K562 treated with DMSO at 1 percent for 12 hours (cell line): ENCODE data around the gene DISP3. TPM values are rescaled to one million over a fixed set of nuclear protein-coding genes. Genes with fewer than 3 reads are reported as not detected.

Experiments used
- total RNA-seq: library from RNA; unstranded; fragments of 300-600 nt; gene quantifications from 2 replicates; pipeline ENCODE4 v1.2.3, GENCODE V29; 2022; ENCODE audit not compliant: insufficient read depth

The DISP3 gene
- total RNA-seq: not detected in 2 replicates

GRCh38 chr1:11478571-11479374 lies at the start of gene DISP3:
DISP3 (plus strand) TSS chr1:11479155; CDS start chr1:11500993, 21,838 bp downstream.

Other genes starting within 250 kb of the DISP3 start
- 23.2 and 75.0 TPM in 2 replicates for gene MTOR, start 216.6 kb upstream of the DISP3 start, total RNA-seq
- 11.7 and 18.7 TPM in 2 replicates for gene UBIAD1, start 206.0 kb upstream of the DISP3 start, total RNA-seq
- 3.5 and 3.7 TPM in 2 replicates for gene FBXO2, start 175.3 kb downstream of the DISP3 start, total RNA-seq
- 15.0 and 15.5 TPM in 2 replicates for gene FBXO44, start 175.7 kb downstream of the DISP3 start, total RNA-seq
- gene FBXO6, start 185.0 kb downstream of the DISP3 start, total RNA-seq: 37.0 and 40.5 TPM in 2 replicates
- gene MAD2L2, start 202.0 kb downstream of the DISP3 start, total RNA-seq: 250 and 265 TPM in 2 replicates
- not detected in 2 replicates for gene DRAXIN, start 212.6 kb downstream of the DISP3 start, total RNA-seq